GM12878 (cell line): Measurements from ENCODE around the gene PHLDB1. TPM values are rescaled to one million over a fixed set of nuclear protein-coding genes. Genes with fewer than 3 reads are reported as not detected.
A peak's percentile ranks its signal among the peaks of the same experiment; 100 is the strongest.
"Not testable (repeated sequence)": the region's sequence is repeated elsewhere in the genome, so short reads cannot be mapped to it uniquely, and the experiment has no call there.

Experiments
- ATAC-seq: fragments of 200-7000 bp; cut with Tn5 transposase; 3 replicates; pipeline ENCODE4 v1.9.1; 2020; ENCODE audit warnings: mild to moderate bottlenecking, moderate library complexity
- BruUV-seq: library from RNA; stranded (reverse); fragments of 400-500 nt; replicated peaks from 2 replicates; lab custom pipeline; 2021; lab: Mats Ljungman, UMichigan
- CTCF ChIA-PET: fragments of 300-600 bp; sonication (Branson Sonifier 250); formaldehyde crosslinking; extraction: SDS; loops from one replicate; lab custom pipeline; 2021; ENCODE audit warnings: inconsistent platforms; lab: Yijun Ruan, JAX
- POLR2A ChIA-PET: fragments of 350-600 bp; formaldehyde crosslinking; extraction: SDS; loops from one replicate; lab custom pipeline; 2021; ENCODE audit warnings: inconsistent platforms; lab: Charles Lee
- RAD21 ChIA-PET: fragments of 300-600 bp; sonication (Branson Sonifier 250); formaldehyde crosslinking; loops from one replicate; lab custom pipeline; 2023; ENCODE audit warnings: antibody characterized with exemption; ENCODE audit not compliant: unreplicated experiment; lab: Charles Lee
- SMC1A ChIA-PET: fragments of 300-600 bp; sonication (Branson Sonifier 250); formaldehyde crosslinking; loops from one replicate; lab custom pipeline; 2023; ENCODE audit not compliant: unreplicated experiment, uncharacterized antibody; lab: Charles Lee
- DNase-seq: peaks from one replicate; pipeline ENCODE4 v3.0.0-alpha.2; 2011; ENCODE audit warnings: low read depth, low spot score
- FAIRE-seq: peaks from 3 replicates; lab custom pipeline; 2011; peaks lifted over from hg19 to GRCh38; lab: Jason Lieb, UNC
- H2AFZ ChIP-seq: 2 replicates; pipeline ENCODE4 v1.6.0; 2011; ENCODE audit warnings: low read depth, low read length, control low read depth; ENCODE audit not compliant: control insufficient read depth
- H3K27ac ChIP-seq: 2 replicates; pipeline ENCODE4 v1.5.1; 2011; ENCODE audit warnings: control low read depth; ENCODE audit not compliant: control insufficient read depth, insufficient read depth
- H3K27me3 ChIP-seq, 2 experiments: replicated peaks in 1 of 2; 2 replicates each; pipeline versions ENCODE4 v1.6.0 to v1.6.1; 2011; ENCODE audit warnings: low read length in 1 of 2; ENCODE audit not compliant: control insufficient read depth in 2 of 2, insufficient read depth in 2 of 2
- H3K36me3 ChIP-seq, 2 experiments: 2 replicates each; pipeline ENCODE4 v1.5.1; 2011; ENCODE audit warnings: low read length in 1 of 2; ENCODE audit not compliant: control insufficient read depth in 2 of 2, insufficient read depth in 2 of 2
- H3K4me1 ChIP-seq: 2 replicates; pipeline ENCODE4 v1.6.1; 2011; ENCODE audit warnings: mild to moderate bottlenecking, low read length, moderate library complexity, mixed read lengths; ENCODE audit not compliant: control insufficient read depth, insufficient read depth
- H3K4me2 ChIP-seq: 2 replicates; pipeline ENCODE4 v1.6.0; 2011; ENCODE audit warnings: control low read depth; ENCODE audit not compliant: control insufficient read depth, insufficient read depth
- H3K4me3 ChIP-seq: fragments of 200-600 bp; sonication (generic); 2 replicates; pipeline ENCODE4 v1.5.1; 2016
- H3K79me2 ChIP-seq: 2 replicates; pipeline ENCODE4 v1.6.0; 2011; ENCODE audit warnings: low read length; ENCODE audit not compliant: control insufficient read depth, insufficient read depth
- H3K9ac ChIP-seq: 2 replicates; pipeline ENCODE4 v1.8.0; 2011; ENCODE audit warnings: low read length, control low read depth, mixed read lengths; ENCODE audit not compliant: control insufficient read depth, insufficient read depth
- H3K9me3 ChIP-seq: replicated peaks from 3 replicates; pipeline ENCODE4 v1.5.1; 2011; ENCODE audit warnings: mild to moderate bottlenecking, low read length; ENCODE audit not compliant: control insufficient read depth, insufficient read depth
- H4K20me1 ChIP-seq: 2 replicates; pipeline ENCODE4 v1.6.0; 2011; ENCODE audit not compliant: control insufficient read depth, insufficient read depth
- BHLHE40 ChIP-seq, 2 experiments: fragments of 450-650 bp in 1 of 2; IDR thresholded peaks; 2 replicates each; pipeline ENCODE4 v1.6.1; 2011 to 2017; ENCODE audit warnings: low read depth in 2 of 2, borderline replicate concordance in 1 of 2, improper control_type of control experiment in 1 of 2, low read length in 1 of 2, mild to moderate bottlenecking in 1 of 2
- IKZF1 ChIP-seq: fragments of 450-650 bp; conservative IDR thresholded peaks from 2 replicates; pipeline ENCODE4 v1.6.1; 2017; ENCODE audit warnings: antibody characterized with exemption, mild to moderate bottlenecking
- SMARCA5 ChIP-seq: fragments of 450-650 bp; IDR thresholded peaks from 2 replicates; pipeline ENCODE4 v1.6.1; 2017; ENCODE audit warnings: mild to moderate bottlenecking
- WGBS: methylation state at CpG from one replicate; pipeline ENCODE4 v1.1.6; 2016; ENCODE audit warnings: low lambda C conversion rate; ENCODE audit not compliant: insufficient replicate concordance, insufficient coverage; ENCODE audit errors: missing lambda C conversion rate; 5-methylcytosine and 5-hydroxymethylcytosine counted together
- in situ Hi-C: fragments of 300-500 bp; cut with MboI; formaldehyde crosslinking; loops from 9 replicates; pipeline ENCODE4 v1.14.3; 2018; ENCODE audit warnings: mixed read lengths
- intact Hi-C: fragments of 100-400 bp; cut with micrococcal nuclease; formaldehyde crosslinking; loops from one replicate; pipeline ENCODE4 v1.14.2; 2022; ENCODE audit not compliant: unreplicated experiment
- polyA plus RNA-seq, 11 experiments: library from polyadenylated mRNA; depleted of rRNA in 4 of 11; unstranded in 6 of 11; stranded (reverse) in 5 of 11; fragments of >200 nt; fragmentation: Nextera tagmentation in 4 of 11; fragmentation: Illumina TruSeq in 1 of 11; extraction: Ambion mirVana in 4 of 11; extraction: Trizol in 1 of 11; gene quantifications; 1 replicate in 1 of 11; 2 replicates in 10 of 11; pipeline versions ENCODE4 v1.2.1 to v1.2.3, GENCODE V29; 2011 to 2016; ENCODE audit warnings: inconsistent platforms in 2 of 11, missing spikeins in 2 of 11, low read depth in 1 of 11
- total RNA-seq, 4 experiments: library from RNA; depleted of rRNA in 3 of 4; stranded (reverse); fragments of >200 nt in 3 of 4; fragmentation: Illumina TruSeq in 1 of 4; extraction: Trizol in 1 of 4; gene quantifications; 2 replicates each; pipeline versions ENCODE4 v1.2.1 to v1.2.3, GENCODE V29; 2013 to 2021

Gene PHLDB1
- total and polyA plus RNA-seq, 10 of the 15 experiments (the other 5 are each of a cell fraction or from before 2014, with no cell fraction given) = 0.03 to 0.26 (median 0.18) TPM; not detected in 4

- H3K4me1 ChIP-seq, SMC1A ChIA-PET, ATAC-seq, DNase-seq, H3K9me3 ChIP-seq, H3K36me3 ChIP-seq, BruUV-seq, in situ Hi-C loops, H3K27me3 ChIP-seq, H4K20me1 ChIP-seq, FAIRE-seq: not testable (repeated sequence)
- intact Hi-C loops = loop anchor here (10.0 kb wide), 1 partner anchor 277 kb away; no protein-coding TSS in a partner anchor
- ChIA-PET POLR2A (interaction anchor here (0.7 to 1.5 kb wide), 3 partner anchors 124 to 221 kb away, joined by 3 to 5 read pairs (median 3); no protein-coding TSS in a partner anchor), RAD21 (interaction anchor here (0.9 kb wide), 1 partner anchor 75 kb away, joined by 3 read pairs; no protein-coding TSS in a partner anchor), CTCF (interaction anchor here (0.7 kb wide), 1 partner anchor 188 kb away, joined by 3 read pairs; no protein-coding TSS in a partner anchor)
- H3K4me3 ChIP-seq = peak overlapping the region; percentile 90; the same call in 1 of the 2 replicates
- H3K79me2 ChIP-seq = peaks cover 47% of the 10 kb centered on the region
- H2AFZ ChIP-seq = peak overlapping the region; percentile 92
- H3K9ac ChIP-seq = peak overlapping the region; percentile 97
- peak overlapping the region; percentile 70 for H3K4me2 ChIP-seq
- peak overlapping the region; percentile 17 for H3K27ac ChIP-seq
- 5% methylated on average over 15 of the region's 15 CpGs for WGBS
- peak in 1 of 2 experiments; percentile 44; a peak in 1 of 4 replicates for TF ChIP-seq BHLHE40 (IDR thresholded peaks at IDR 0.05; ENCODE audit: borderline replicate concordance in 1 of 2, low read depth in 2 of 2, low read length in 1 of 2)
- TF ChIP-seq SMARCA5 = 0 out of 2 replicates have a peak, but pooled peaks have one; percentile 48
- TF ChIP-seq IKZF1 = 0 out of 2 replicates have a peak, but pooled peaks have one; percentile 1
Observed at GRCh38 chr11:118571701-118572060, 35.7 kb upstream of the PHLDB1 start.
